Measurements from ENCODE around the gene CNPY3. TPM values are rescaled to one million over a fixed set of nuclear protein-coding genes. Genes with fewer than 3 reads are reported as not detected.

CNPY3 gene
- total and polyA plus RNA-seq, 2 experiments from 2014 or later, result 71.8 to 137 TPM

GRCh38 chr6:42968783-42969182 is 39.5 kb downstream of the CNPY3 start:
- Histone ChIP-seq H3K9me2 (replicated peaks; ENCODE audit: insufficient read depth) (no peaks in the 10 kb centered on the region), H3K4me2 (no peak overlapping the region), H3K36me3 (replicated peaks; ENCODE audit: insufficient read depth, low read depth) (no peaks in the 10 kb centered on the region), H4K20me1 (ENCODE audit: insufficient read depth, poor library complexity, severe bottlenecking) (no peaks in the 10 kb centered on the region), H3K27ac (no peak overlapping the region), H3K27me3 (no peaks in the 10 kb centered on the region), H3K4me3 (no peak overlapping the region), H3K79me2 (no peaks in the 10 kb centered on the region), H2AFZ (no peak overlapping the region), H3K4me1 (ENCODE audit: insufficient read depth) (no peaks in the 10 kb centered on the region), H3K9me3 (ENCODE audit: low read depth) (no peaks in the 10 kb centered on the region)
- 69% methylated on average over 4 of the region's 4 CpGs for WGBS (ENCODE audit: low lambda C conversion rate, missing lambda C conversion rate)
- DNase-seq (ENCODE audit: low spot score), result no peak
- TF ChIP-seq EZH2phosphoT487 (IDR thresholded peaks at IDR 0.05; ENCODE audit: low read depth, severe bottlenecking, unreplicated experiment) (no peak), CTCF (IDR thresholded peaks at IDR 0.05; ENCODE audit: poor library complexity) (no peak), EZH2 (IDR thresholded peaks at IDR 0.05; ENCODE audit: borderline replicate concordance) (no peak)

DNA sequence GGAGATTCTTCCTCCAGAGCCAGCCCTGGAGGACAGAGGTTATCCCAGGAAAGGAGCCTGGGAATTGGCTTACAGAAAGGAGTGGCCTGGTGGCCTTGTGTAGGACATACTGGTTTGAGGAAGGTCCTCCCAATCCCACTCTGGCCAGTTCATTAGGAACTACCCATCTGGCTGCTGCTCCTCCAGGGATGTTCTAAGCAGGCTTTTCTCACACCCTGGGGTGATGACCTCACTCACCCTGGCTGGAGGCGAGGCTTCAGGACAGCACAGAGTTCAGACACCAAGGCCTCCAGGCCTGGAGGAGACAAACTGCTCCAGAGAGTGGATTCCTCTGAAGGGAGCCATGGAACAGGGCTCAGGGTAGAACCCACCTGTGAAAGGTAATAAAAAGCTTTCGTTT is 40.2 kb downstream of the CNPY3 start:
- no peaks in the 10 kb centered on the region for H3K9me3 ChIP-seq (ENCODE audit: low read depth)
- no peak for DNase-seq (ENCODE audit: low spot score)
- H4K20me1 ChIP-seq (ENCODE audit: insufficient read depth, poor library complexity, severe bottlenecking), result no peaks in the 10 kb centered on the region
- no peaks in the 10 kb centered on the region for H3K4me1 ChIP-seq (ENCODE audit: insufficient read depth)
- no peak overlapping the region for H2AFZ ChIP-seq
- H3K4me3 ChIP-seq, result no peak overlapping the region
- no peaks in the 10 kb centered on the region for H3K9me2 ChIP-seq (replicated peaks; ENCODE audit: insufficient read depth)
- H3K27me3 ChIP-seq, result no peaks in the 10 kb centered on the region
- 85% methylated on average over 2 of the region's 2 CpGs for WGBS (ENCODE audit: low lambda C conversion rate, missing lambda C conversion rate)
- H3K36me3 ChIP-seq (replicated peaks; ENCODE audit: insufficient read depth, low read depth), result no peaks in the 10 kb centered on the region
- H3K4me2 ChIP-seq, result no peak overlapping the region
- H3K27ac ChIP-seq, result no peak overlapping the region
- TF ChIP-seq EZH2phosphoT487 (IDR thresholded peaks at IDR 0.05; ENCODE audit: low read depth, severe bottlenecking, unreplicated experiment), result no peak
- no peak for TF ChIP-seq CTCF (IDR thresholded peaks at IDR 0.05; ENCODE audit: poor library complexity)
- TF ChIP-seq EZH2 (IDR thresholded peaks at IDR 0.05; ENCODE audit: borderline replicate concordance), result no peak
- H3K79me2 ChIP-seq, result no peaks in the 10 kb centered on the region

- H3K4me1 ChIP-seq (ENCODE audit: insufficient read depth), result no peaks in the 10 kb centered on the region
- WGBS (ENCODE audit: low lambda C conversion rate, missing lambda C conversion rate), result 87% methylated on average over 4 of the region's 4 CpGs
- H2AFZ ChIP-seq, result no peak overlapping the region
- H3K79me2 ChIP-seq, result no peaks in the 10 kb centered on the region
- TF ChIP-seq CTCF (IDR thresholded peaks at IDR 0.05; ENCODE audit: poor library complexity), result no peak
- TF ChIP-seq EZH2phosphoT487 (IDR thresholded peaks at IDR 0.05; ENCODE audit: low read depth, severe bottlenecking, unreplicated experiment), result no peak
- no peak for TF ChIP-seq EZH2 (IDR thresholded peaks at IDR 0.05; ENCODE audit: borderline replicate concordance)
- H3K9me3 ChIP-seq (ENCODE audit: low read depth), result no peaks in the 10 kb centered on the region
- no peak overlapping the region for H3K4me2 ChIP-seq
- DNase-seq (ENCODE audit: low spot score), result no peak
- no peaks in the 10 kb centered on the region for H3K36me3 ChIP-seq (replicated peaks; ENCODE audit: insufficient read depth, low read depth)
- H3K27ac ChIP-seq, result no peak overlapping the region
- no peak overlapping the region for H3K4me3 ChIP-seq
- H3K27me3 ChIP-seq, result no peaks in the 10 kb centered on the region
- H3K9me2 ChIP-seq (replicated peaks; ENCODE audit: insufficient read depth), result no peaks in the 10 kb centered on the region
- H4K20me1 ChIP-seq (ENCODE audit: insufficient read depth, poor library complexity, severe bottlenecking), result no peaks in the 10 kb centered on the region
Observed at GRCh38 chr6:42969934-42970333, 40.7 kb downstream of the CNPY3 start.

Data from hepatocyte (in vitro differentiated cells).